HG02588 (cell line): Measurements from ENCODE around the gene TANC1.
A peak's percentile ranks its signal among the peaks of the same experiment; 100 is the strongest.

Source experiments
- ATAC-seq: cut with Tn5 transposase; IDR thresholded peaks from one replicate; pipeline ENCODE4 v1.9.1; 2021; ENCODE audit warnings: mild to moderate bottlenecking, moderate library complexity; ENCODE audit not compliant: unreplicated experiment

TANC1 gene

GRCh38 chr2:158960193-158960592 is 8.2 kb upstream of the TANC1 start:
- ATAC-seq = no peak

- no peak for ATAC-seq
These were observed 6.4 kb upstream of the TANC1 start for GRCh38 chr2:158962074-158962473.

GRCh38 chr2:158963071-158963470 is 5.4 kb upstream of the TANC1 start:
- no peak for ATAC-seq

GRCh38 chr2:158965107-158965506 is 3.3 kb upstream of the TANC1 start:
- no peak for ATAC-seq

- no peak for ATAC-seq
These were observed 2.8 kb upstream of the TANC1 start for GRCh38 chr2:158965641-158966040.

- no peak for ATAC-seq
These were observed 2.1 kb upstream of the TANC1 start for GRCh38 chr2:158966312-158966711.

GRCh38 chr2:158967114-158967730 is 1.2 kb upstream of the TANC1 start:
- ATAC-seq = no peak

GRCh38 chr2:158967731-158968395 is 577 bp upstream of the TANC1 start:
- peak; percentile 4 for ATAC-seq

GRCh38 chr2:158969162-158969714 is 798 bp downstream of the TANC1 start:
- ATAC-seq = peak; percentile 3

GRCh38 chr2:158969715-158970240 is 1.3 kb downstream of the TANC1 start:
- no peak for ATAC-seq

GRCh38 chr2:158970241-158970751 is 1.9 kb downstream of the TANC1 start:
- ATAC-seq = no peak

- ATAC-seq = no peak
These were observed 4.9 kb downstream of the TANC1 start for GRCh38 chr2:158973116-158973956.

- no peak for ATAC-seq
These were observed 7.0 kb downstream of the TANC1 start for GRCh38 chr2:158975271-158975921.

- ATAC-seq = no peak
These were observed 11.3 kb downstream of the TANC1 start for GRCh38 chr2:158979772-158980171.

- no peak for ATAC-seq
These were observed 16.2 kb downstream of the TANC1 start for GRCh38 chr2:158984604-158985135.

GRCh38 chr2:158988501-158988900 is 20.1 kb downstream of the TANC1 start:
- ATAC-seq = no peak

- ATAC-seq = no peak
These were observed 20.7 kb downstream of the TANC1 start for GRCh38 chr2:158989165-158989564.

GRCh38 chr2:158990397-158991214 is 22.2 kb downstream of the TANC1 start:
- no peak for ATAC-seq

GRCh38 chr2:158993030-158993429 is 24.6 kb downstream of the TANC1 start:
- no peak for ATAC-seq
